GM21619 (cell line): ENCODE results near the gene TLL2.

ENCODE experiments used
- ATAC-seq: cut with Tn5 transposase; IDR thresholded peaks from one replicate; pipeline ENCODE4 v1.9.1; 2021; ENCODE audit not compliant: unreplicated experiment

The TLL2 gene

DNA sequence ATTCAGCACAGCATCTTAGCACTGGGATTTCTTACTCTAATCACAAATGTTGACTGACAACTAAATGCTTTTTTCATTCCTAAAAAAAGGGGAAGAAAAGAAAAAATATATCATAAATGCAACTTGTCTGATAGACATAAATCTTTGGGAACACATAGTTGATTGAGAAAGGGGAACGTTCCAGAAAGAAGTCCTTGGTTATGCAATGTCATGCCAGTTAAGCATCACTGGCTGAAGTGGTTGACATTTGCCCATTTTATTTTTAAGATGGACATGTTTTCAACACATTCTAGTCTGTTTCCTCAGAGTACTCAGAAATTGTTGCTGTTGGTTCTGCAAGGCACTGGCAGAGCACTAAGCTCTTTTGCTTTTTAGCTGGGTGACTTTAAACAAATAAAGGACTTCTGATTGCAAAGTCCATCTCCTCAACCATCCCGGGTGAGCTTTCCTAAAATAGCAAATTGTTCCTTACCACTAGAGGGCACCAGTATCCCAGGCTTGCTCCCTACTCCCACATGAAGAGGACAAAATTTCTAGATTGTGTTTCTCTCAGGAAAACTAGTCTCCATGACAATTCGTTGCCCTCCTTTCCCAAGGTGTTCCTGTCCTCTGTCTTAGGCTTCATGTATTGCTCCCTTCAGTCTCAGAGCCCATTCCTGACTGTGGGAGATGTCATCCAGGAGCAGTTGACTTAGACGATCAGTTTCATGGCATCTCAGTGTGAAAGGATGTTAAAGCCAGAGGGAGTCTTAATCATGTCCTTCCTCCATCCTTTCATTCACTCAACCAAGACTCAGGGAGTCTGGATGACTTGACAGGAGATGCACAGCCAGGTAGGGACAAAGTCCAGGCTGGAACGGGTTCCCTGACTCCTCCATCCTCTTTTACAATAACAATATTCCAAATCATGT, 178.9 kb downstream of the TLL2 start:
- no peak for ATAC-seq

DNA sequence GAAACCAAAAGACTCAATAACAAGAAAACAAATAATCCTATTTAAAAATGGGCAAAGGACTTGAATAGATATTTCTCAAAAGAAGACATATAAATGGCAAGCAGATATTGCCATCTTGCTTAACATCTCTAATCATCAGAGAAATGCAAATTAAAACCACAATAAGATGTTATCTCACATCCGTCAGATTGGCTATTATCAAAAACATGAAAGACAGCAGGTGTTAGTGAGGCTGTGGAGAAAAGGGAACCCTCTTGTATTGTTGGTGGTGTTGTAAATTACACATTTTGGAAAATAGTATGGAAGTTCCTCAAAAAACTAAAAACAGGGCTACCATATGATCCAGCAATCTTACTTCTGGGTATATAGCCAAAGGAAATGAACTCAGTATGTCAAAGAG, 180.6 kb downstream of the TLL2 start:
- no peak for ATAC-seq

DNA sequence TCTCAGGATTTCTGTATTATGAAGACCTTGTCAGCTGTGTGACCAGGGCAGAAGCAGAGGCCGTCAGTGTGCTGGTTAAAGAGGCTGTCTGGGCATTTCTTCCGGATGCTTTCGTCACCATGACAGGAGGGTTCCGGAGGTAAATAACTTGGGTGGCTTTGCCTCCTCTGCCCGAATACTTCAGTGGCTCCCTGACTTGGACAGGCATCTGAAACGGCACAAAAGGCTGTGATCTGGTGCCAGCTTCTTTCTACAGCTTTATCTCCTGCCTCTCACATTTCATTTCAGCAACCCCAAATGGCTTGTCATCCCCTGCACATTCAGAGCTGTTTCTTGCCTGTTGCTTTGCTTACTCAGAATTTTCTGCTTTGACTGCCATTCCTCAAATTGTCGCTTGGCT, 186.3 kb downstream of the TLL2 start:
- no peak for ATAC-seq

GRCh38 chr10:96325719-96326373, 187.9 kb downstream of the TLL2 start:
- ATAC-seq: peak; percentile 94

- no peak for ATAC-seq
Observed at GRCh38 chr10:96324447-96324846, 189.3 kb downstream of the TLL2 start.

DNA sequence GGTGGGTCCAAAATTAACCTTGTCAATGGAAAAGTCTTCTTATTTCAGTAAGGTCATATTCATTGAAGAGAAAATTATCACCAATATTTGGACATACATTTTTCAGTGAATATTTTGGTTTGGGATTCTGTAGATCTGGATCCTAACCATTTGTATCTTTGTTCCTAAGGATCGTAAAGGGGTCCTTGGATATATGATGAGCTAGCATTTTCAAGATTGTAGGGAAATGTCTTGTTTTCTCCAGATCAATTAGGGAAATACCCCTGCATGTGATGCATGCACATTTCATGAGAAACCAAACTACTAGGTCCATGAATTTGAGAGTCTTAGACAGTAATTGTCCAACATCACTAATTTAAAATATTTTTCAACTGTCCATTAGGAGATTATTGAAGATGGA, 191.5 kb downstream of the TLL2 start:
- no peak for ATAC-seq

- no peak for ATAC-seq
Observed at GRCh38 chr10:96321822-96322221, 191.9 kb downstream of the TLL2 start.

DNA sequence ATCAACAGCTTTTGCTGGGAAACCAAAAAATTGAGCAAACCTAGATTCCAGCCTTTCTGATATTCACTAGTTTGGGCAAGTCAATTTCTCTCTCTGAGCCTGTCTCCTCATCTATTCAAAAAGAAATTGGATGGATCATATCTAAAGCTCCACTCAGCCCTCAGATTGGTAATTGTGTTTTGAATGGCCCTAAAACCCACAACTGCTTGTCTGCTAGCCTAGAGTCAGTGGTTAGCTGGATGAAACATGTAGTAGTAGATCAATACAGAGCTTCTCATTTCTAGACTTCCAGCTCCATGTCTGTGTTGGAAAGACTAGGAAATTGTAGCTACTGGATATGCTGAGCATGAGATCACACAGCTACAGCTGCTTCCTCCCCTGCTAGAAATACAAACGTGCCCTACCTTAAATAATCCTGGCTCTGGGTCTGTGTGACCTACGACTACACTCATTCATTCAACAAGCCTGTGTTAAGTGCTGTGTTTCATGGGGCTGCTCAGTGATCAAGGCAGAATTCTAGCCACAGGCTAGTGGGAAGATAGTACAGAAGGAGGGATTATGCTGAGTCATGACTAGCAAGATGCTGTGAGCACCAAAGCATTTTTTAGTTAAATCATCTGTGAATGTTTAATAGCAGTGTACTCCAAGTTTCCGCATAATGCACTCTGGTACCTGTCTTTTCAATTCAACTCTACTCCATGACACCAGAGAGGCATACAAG, 193.8 kb downstream of the TLL2 start:
- ATAC-seq: no peak

GRCh38 chr10:96317067-96317833, 196.5 kb downstream of the TLL2 start:
- ATAC-seq: no peak
